ENCODE measurements around the gene SCYL3.
"Not testable (repeated sequence)": the region's sequence is repeated elsewhere in the genome, so short reads cannot be mapped to it uniquely, and the experiment has no call there.

The SCYL3 gene

DNA sequence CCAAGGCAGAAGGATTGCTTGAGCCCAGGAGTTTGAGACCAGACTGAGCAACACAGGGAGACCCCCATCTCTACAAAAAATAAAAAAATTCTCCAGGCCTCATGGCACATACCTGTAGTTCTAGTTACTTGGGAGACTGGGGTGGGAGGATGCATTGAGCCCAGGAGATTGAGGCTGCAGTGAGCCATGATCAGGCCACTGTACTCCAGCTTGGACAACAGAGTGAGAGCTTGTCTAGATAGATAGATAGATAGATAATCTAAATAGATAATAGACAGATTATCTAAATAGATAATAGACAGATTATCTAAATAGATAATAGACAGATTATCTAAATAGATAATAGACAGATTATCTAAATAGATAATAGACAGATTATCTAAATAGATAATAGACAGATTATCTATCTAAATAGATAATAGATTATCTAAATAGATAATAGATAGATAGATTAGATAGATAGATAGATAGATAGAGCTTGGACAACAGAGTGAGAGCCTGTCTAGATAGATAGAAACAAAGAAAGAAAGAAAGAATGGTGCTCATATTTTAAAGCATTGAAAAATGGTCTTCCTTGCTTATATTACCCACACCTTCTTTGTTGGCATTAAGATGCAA, 82.2 kb downstream of the SCYL3 start:
- DNase-seq = not testable (repeated sequence)

DNA sequence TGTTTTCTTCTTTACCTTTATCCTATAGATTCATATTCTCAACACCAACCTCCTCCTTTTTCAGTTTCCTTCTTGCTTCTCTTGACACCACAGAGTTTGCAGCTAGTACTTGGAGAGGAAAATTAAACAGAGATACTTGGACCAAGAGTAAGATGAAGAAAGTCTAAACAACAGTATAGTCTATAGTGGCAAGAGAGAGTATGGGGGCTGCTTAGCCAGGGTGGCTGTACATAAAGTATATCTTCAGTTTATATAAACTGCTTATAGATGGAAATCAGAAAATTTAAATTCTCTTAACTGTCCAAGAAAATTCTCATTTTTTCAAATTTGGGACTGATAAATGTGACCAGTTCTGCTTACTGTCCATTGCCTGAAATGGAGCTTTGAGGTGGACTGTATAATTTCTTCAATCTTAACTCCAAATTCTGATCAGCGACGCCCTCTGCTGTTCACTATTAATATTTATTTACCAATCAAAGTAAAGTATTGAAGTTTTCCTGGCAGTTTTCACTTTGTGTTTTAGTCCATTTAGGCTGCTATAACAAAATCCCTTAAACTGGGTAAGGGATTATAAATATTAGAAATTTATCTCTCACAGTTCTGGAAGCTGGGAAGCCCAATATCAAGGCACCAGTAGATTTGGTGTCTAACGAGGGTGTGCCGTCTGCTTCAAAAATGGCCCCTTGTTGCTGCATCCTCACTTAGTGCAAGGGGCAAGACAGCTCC, 84.2 kb downstream of the SCYL3 start:
- peak; percentile 44 for DNase-seq

DNA sequence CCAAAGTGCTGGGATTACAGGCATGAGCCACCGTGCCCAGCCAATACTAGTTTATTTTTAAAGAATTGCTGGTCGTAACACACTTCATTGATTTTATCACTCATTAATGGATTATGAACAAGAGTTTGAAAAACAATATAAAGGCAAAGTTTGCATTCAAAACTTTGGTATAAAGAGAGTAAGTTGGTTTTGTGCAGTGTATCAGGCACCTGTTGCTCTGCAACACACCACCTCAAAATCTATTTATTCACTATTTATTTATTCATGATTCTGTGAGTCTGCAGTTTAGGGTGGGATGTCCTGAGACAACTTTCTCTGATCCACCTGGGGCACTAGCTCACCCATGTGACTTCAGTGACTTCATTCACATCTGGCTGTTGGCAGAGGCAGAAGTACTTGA, 88.8 kb downstream of the SCYL3 start:
- no peak for DNase-seq

DNA sequence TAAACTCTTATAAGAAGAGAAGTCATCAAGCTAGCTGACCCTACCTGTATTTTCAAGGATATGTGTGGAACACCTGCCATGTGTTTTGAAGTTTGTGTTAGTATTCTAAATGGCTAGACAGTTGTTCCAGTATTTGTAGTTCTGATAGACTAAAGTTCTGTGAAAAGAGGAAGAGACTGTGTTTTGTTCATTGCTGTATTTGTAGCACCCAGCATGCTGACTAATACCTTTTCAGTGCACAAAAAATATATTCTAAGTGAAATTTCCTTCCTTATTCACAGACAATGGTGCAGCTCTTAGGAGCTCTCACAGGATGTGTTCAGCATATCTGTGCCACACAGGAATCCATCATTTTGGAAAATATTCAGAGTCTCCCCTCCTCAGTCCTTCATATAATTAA, 90.8 kb downstream of the SCYL3 start:
- DNase-seq = no peak

Data from NCI-H1105 treated with DMSO at 0.1 percent for 48 hours (cell line).